ENCODE results near the gene IGFN1. TPM values are rescaled to one million over a fixed set of nuclear protein-coding genes. Genes with fewer than 3 reads are reported as not detected.

Gene IGFN1
- total and polyA plus RNA-seq, 7 donors = under 0.01 to 0.55 (median 0.14) TPM; not detected in 3

DNA sequence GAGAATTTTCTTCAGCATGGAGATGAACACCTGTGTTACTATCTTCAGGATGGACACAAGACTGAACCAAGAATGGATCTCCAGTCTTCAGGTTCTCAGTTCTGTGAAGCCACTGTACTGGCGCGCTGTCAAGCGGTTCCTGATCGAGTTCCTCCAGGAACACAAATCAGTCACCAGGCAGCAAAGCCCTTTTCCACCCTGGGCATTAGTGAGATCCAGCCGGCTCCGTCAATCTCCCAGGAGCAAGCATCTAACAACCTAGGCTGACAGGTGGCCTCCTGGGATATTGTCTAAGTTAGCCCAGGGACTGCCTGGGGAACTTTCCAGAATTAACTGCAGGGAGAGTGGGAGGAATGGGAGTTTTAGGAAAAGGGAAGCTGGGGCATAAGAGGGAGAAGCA is 9.7 kb upstream of the IGFN1 start:
- no peak for TF ChIP-seq POLR2AphosphoS5 (IDR thresholded peaks at IDR 0.05)
- no peak for TF ChIP-seq EP300 (IDR thresholded peaks at IDR 0.05)
- no peak for TF ChIP-seq POLR2A (IDR thresholded peaks at IDR 0.05)
- TF ChIP-seq, protein P1, sequence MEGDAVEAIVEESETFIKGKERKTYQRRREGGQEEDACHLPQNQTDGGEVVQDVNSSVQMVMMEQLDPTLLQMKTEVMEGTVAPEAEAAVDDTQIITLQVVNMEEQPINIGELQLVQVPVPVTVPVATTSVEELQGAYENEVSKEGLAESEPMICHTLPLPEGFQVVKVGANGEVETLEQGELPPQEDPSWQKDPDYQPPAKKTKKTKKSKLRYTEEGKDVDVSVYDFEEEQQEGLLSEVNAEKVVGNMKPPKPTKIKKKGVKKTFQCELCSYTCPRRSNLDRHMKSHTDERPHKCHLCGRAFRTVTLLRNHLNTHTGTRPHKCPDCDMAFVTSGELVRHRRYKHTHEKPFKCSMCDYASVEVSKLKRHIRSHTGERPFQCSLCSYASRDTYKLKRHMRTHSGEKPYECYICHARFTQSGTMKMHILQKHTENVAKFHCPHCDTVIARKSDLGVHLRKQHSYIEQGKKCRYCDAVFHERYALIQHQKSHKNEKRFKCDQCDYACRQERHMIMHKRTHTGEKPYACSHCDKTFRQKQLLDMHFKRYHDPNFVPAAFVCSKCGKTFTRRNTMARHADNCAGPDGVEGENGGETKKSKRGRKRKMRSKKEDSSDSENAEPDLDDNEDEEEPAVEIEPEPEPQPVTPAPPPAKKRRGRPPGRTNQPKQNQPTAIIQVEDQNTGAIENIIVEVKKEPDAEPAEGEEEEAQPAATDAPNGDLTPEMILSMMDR (IDR thresholded peaks at IDR 0.05) = no peak
- Histone ChIP-seq H3K9me3 (peaks cover 0 to 4% (median 0%) of the 10 kb centered on the region in 4 donors), H3K4me3 (no peak overlapping the region), H3K36me3 (no peaks in the 10 kb centered on the region), H3K27ac (no peak overlapping the region), H3K4me1 (no peaks in the 10 kb centered on the region), H3K27me3 (no peaks in the 10 kb centered on the region)
- DNase-seq = no peak
- WGBS, 2 donors = 96% methylated on average over 6 of the region's 6 CpGs
- intact Hi-C loops (cut with DNase I) = no loop called here

DNA sequence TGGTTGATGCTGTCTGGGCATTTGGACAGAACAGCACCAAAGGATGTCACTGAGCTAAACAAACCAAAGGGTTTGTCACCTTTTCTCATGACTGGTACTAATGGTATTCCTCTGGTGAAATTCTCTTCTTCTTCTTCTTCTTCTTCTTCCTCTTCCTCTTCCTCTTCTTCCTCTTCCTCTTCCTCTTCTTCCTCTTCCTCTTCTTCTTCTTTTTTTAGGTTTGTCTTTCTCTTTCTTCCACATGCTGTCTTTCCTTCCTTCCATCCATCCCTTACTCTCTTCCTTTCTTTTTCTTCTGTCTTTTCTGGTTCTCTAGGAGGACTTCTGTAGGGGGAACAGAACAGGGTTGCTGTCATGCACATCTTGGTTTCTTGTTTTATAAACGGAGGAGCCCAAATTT is 9.3 kb upstream of the IGFN1 start:
- Histone ChIP-seq H3K36me3 (no peaks in the 10 kb centered on the region), H3K4me3 (no peak overlapping the region), H3K9me3 (peaks cover 0 to 4% (median 0%) of the 10 kb centered on the region in 4 donors), H3K4me1 (no peaks in the 10 kb centered on the region), H3K27ac (no peak overlapping the region), H3K27me3 (no peaks in the 10 kb centered on the region)
- intact Hi-C loops (cut with DNase I) = no loop called here
- 92 to 93% methylated on average over 1 of the region's 1 CpG for WGBS, 2 donors
- DNase-seq = no peak
- TF ChIP-seq POLR2AphosphoS5 (IDR thresholded peaks at IDR 0.05) (no peak), POLR2A (IDR thresholded peaks at IDR 0.05) (no peak), EP300 (IDR thresholded peaks at IDR 0.05) (no peak)
- TF ChIP-seq, protein P1 (IDR thresholded peaks at IDR 0.05) = no peak

DNA sequence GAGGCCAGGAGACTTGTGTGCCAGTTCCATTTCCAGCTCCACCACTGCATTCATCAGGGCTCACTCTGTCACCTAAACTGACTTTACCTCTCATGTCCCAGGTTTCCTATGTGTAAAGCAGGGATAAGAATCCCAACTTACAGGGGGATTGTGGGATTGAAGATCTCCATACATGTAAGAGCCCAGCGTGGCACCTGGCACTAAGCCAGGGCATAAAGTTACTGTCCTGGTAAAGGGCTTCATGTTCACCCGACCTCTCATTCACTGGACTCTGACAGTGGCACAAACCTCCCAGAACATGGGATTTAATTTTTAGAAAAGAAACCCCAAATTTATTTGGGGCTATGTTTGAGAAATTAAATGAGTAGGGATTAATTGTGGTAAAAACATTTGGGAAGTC is 8.9 kb upstream of the IGFN1 start:
- Histone ChIP-seq H3K4me1 (no peaks in the 10 kb centered on the region), H3K27me3 (no peaks in the 10 kb centered on the region), H3K4me3 (no peak overlapping the region), H3K9me3 (peaks cover 0 to 4% (median 0%) of the 10 kb centered on the region in 4 donors), H3K27ac (no peak overlapping the region), H3K36me3 (no peaks in the 10 kb centered on the region)
- WGBS, 2 donors = 66 to 76% methylated on average over 2 of the region's 2 CpGs
- no peak for TF ChIP-seq POLR2A (IDR thresholded peaks at IDR 0.05)
- no peak for TF ChIP-seq POLR2AphosphoS5 (IDR thresholded peaks at IDR 0.05)
- TF ChIP-seq EP300 (IDR thresholded peaks at IDR 0.05) = no peak
- no peak for DNase-seq
- intact Hi-C loops (cut with DNase I) = no loop called here

DNA sequence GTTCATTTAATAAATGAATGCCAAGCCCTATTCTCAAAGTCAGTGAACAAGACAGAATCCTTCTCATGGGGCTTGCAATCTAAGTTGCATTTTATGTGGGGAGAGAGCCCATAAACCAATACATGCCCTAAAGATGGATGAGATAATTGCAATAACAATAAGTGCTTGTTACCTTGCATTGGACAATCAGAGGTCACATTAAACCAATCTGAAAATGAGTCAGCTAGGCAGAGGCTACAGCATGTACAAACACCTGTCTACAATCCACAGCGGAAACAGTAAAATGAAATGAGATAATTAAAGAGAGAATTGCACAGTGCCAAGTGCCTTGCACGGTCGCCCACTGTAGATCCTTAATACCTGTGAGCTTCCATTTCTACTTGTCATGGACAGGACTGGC is 7.4 kb upstream of the IGFN1 start:
- Histone ChIP-seq H3K4me3 (no peak overlapping the region), H3K9me3 (peaks cover 0 to 4% (median 0%) of the 10 kb centered on the region in 4 donors), H3K4me1 (no peaks in the 10 kb centered on the region), H3K27ac (no peak overlapping the region), H3K27me3 (no peaks in the 10 kb centered on the region), H3K36me3 (no peaks in the 10 kb centered on the region)
- TF ChIP-seq, protein P1 (IDR thresholded peaks at IDR 0.05) = no peak
- TF ChIP-seq POLR2A (IDR thresholded peaks at IDR 0.05) = no peak
- no peak for TF ChIP-seq POLR2AphosphoS5 (IDR thresholded peaks at IDR 0.05)
- no peak for TF ChIP-seq EP300 (IDR thresholded peaks at IDR 0.05)
- WGBS, 2 donors = 26 to 67% methylated on average over 3 of the region's 3 CpGs
- no peak for DNase-seq
- intact Hi-C loops (cut with DNase I) = no loop called here

DNA sequence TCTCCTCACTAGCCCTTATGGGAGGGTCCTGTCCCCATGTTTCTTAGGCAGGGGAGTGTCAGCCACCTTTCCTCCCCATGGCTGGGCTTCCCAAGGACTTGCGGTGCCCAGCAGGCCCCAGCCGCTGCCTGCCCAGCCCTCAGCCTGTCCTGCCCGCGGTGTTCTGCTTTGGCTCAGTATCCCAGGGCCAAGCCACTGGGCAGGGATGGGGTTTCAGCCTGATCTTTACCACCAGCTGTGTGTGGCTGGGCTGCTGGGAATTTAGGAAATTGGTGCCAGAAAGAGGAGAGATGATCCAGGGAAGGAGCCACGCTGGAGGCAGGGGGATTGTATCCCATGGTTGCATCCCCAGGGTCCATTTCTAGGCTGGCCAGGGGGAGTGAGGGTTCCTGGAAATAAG is 6.9 kb upstream of the IGFN1 start:
- H3K4me3 ChIP-seq = no peak overlapping the region
- no peaks in the 10 kb centered on the region for H3K9me3 ChIP-seq
- 83 to 85% methylated on average over 5 of the region's 5 CpGs for WGBS, 2 donors
- no peak overlapping the region for H3K27ac ChIP-seq
- intact Hi-C loops (cut with DNase I) = no loop called here
- no peaks in the 10 kb centered on the region for H3K27me3 ChIP-seq
- no peak for DNase-seq
- H3K36me3 ChIP-seq = no peaks in the 10 kb centered on the region
- no peaks in the 10 kb centered on the region for H3K4me1 ChIP-seq
- TF ChIP-seq EP300 (IDR thresholded peaks at IDR 0.05) (no peak), POLR2A (IDR thresholded peaks at IDR 0.05) (no peak), POLR2AphosphoS5 (IDR thresholded peaks at IDR 0.05) (no peak)
- TF ChIP-seq, protein P1 (IDR thresholded peaks at IDR 0.05) = no peak
